WTC11 (cell line): ENCODE measurements around the gene NUP214. TPM values are rescaled to one million over a fixed set of nuclear protein-coding genes. Genes with fewer than 3 reads are reported as not detected.

Source experiments
- ATAC-seq: fragments of 200-7000 bp; cut with Tn5 transposase; 2 replicates; pipeline ENCODE4 v1.10.0; 2021; ENCODE audit warnings: mild to moderate bottlenecking, moderate library complexity
- CTCF ChIA-PET: fragments of 300-600 bp; sonication (Branson Sonifier 250); formaldehyde crosslinking; loops from one replicate; lab custom pipeline; 2021; ENCODE audit warnings: antibody characterized with exemption; lab: Charles Lee
- POLR2A ChIA-PET: fragments of 350-600 bp; sonication (Branson Sonifier 250); formaldehyde crosslinking; loops from one replicate; lab custom pipeline; 2021; ENCODE audit warnings: antibody characterized with exemption; lab: Charles Lee
- DNase-seq: peaks from one replicate; pipeline ENCODE4 v3.0.0; 2021; ENCODE audit warnings: low spot score
- H3K27ac Mint-ChIP-seq: 2 replicates; pipeline ENCODE4 v1.8.0; 2021; ENCODE audit warnings: mixed read lengths
- H3K27me3 Mint-ChIP-seq: 2 replicates; pipeline ENCODE4 v1.8.0; 2021; ENCODE audit warnings: low read depth, mild to moderate bottlenecking, moderate library complexity, mixed read lengths
- H3K36me3 Mint-ChIP-seq: 2 replicates; pipeline ENCODE4 v1.8.0; 2021; ENCODE audit warnings: mixed read lengths
- H3K4me1 Mint-ChIP-seq: 2 replicates; pipeline ENCODE4 v1.8.0; 2022; ENCODE audit warnings: mixed read lengths
- H3K4me3 Mint-ChIP-seq: 2 replicates; pipeline ENCODE4 v1.8.0; 2021; ENCODE audit warnings: mild to moderate bottlenecking, moderate library complexity, mixed read lengths
- H3K9me3 Mint-ChIP-seq: 2 replicates; pipeline ENCODE4 v1.8.0; 2021; ENCODE audit warnings: mixed read lengths
- FOXJ3 ChIP-seq: sonication (generic); formaldehyde crosslinking; IDR thresholded peaks from 2 replicates; pipeline ENCODE4 v1.9.0; 2021; ENCODE audit warnings: missing genetic modification reagents, mild to moderate bottlenecking, borderline replicate concordance
- FOXK1 ChIP-seq: sonication (generic); formaldehyde crosslinking; IDR thresholded peaks from 2 replicates; pipeline ENCODE4 v1.8.0; 2022; ENCODE audit warnings: mild to moderate bottlenecking, moderate library complexity, missing genetic modification reagents
- FOXP4 ChIP-seq: sonication (generic); formaldehyde crosslinking; IDR thresholded peaks from 2 replicates; pipeline ENCODE4 v1.8.0; 2022; ENCODE audit warnings: mild to moderate bottlenecking, missing genetic modification reagents
- GRHL2 ChIP-seq: fragments of 250-450 bp; sonication (Bioruptor Pico); IDR thresholded peaks from 2 replicates; pipeline ENCODE4 v1.8.0; 2022; ENCODE audit warnings: mild to moderate bottlenecking, moderate library complexity; ENCODE audit not compliant: insufficient replicate concordance, severe bottlenecking
- JUN ChIP-seq: sonication (generic); formaldehyde crosslinking; IDR thresholded peaks from 2 replicates; pipeline ENCODE4 v1.8.0; 2023; ENCODE audit warnings: mild to moderate bottlenecking, missing genetic modification reagents
- KAT7 ChIP-seq: sonication (generic); formaldehyde crosslinking; IDR thresholded peaks from 2 replicates; pipeline ENCODE4 v1.8.1; 2023; ENCODE audit warnings: missing genetic modification reagents, mild to moderate bottlenecking, borderline replicate concordance
- STAT6 ChIP-seq: sonication (generic); formaldehyde crosslinking; conservative IDR thresholded peaks from 2 replicates; pipeline ENCODE4 v1.8.1; 2023; ENCODE audit warnings: mild to moderate bottlenecking, low read depth, missing genetic modification reagents, moderate library complexity
- ZNF232 ChIP-seq: sonication (generic); formaldehyde crosslinking; IDR thresholded peaks from 2 replicates; pipeline ENCODE4 v1.8.0; 2022; ENCODE audit warnings: mild to moderate bottlenecking, missing genetic modification reagents
- ZNF263 ChIP-seq: sonication (generic); formaldehyde crosslinking; IDR thresholded peaks from 2 replicates; pipeline ENCODE4 v1.8.1; 2022; ENCODE audit warnings: low read depth, mild to moderate bottlenecking, moderate library complexity, missing genetic modification reagents
- ZNF532 ChIP-seq: fragments of 250-450 bp; sonication (Bioruptor Pico); IDR thresholded peaks from 2 replicates; pipeline ENCODE4 v1.9.0; 2021; ENCODE audit warnings: mild to moderate bottlenecking, borderline replicate concordance
- total RNA-seq: library from RNA; stranded (reverse); gene quantifications from 3 replicates; pipeline ENCODE4 v1.2.3, GENCODE V29; 2021
- TF ChIP-seq, protein P1 (sequence below): sonication (generic); formaldehyde crosslinking; IDR thresholded peaks from 2 replicates; pipeline ENCODE4 v1.8.0; 2022; ENCODE audit warnings: mild to moderate bottlenecking, missing genetic modification reagents
- TF ChIP-seq, protein P2 (sequence below): fragments of 250-450 bp; sonication (Bioruptor Pico); IDR thresholded peaks from 2 replicates; pipeline ENCODE4 v1.9.0; 2021; ENCODE audit warnings: mild to moderate bottlenecking
- TF ChIP-seq, protein P3 (sequence below): sonication (generic); formaldehyde crosslinking; IDR thresholded peaks from 2 replicates; pipeline ENCODE4 v1.8.1; 2022; ENCODE audit warnings: mild to moderate bottlenecking, moderate library complexity, missing genetic modification reagents
- TF ChIP-seq, protein P4 (sequence below): sonication (generic); formaldehyde crosslinking; IDR thresholded peaks from 2 replicates; pipeline ENCODE4 v1.8.0; 2022; ENCODE audit warnings: mild to moderate bottlenecking, missing genetic modification reagents
- TF ChIP-seq, protein P5 (sequence below): sonication (generic); formaldehyde crosslinking; IDR thresholded peaks from 2 replicates; pipeline ENCODE4 v1.8.0; 2022; ENCODE audit warnings: missing genetic modification reagents
- TF ChIP-seq, protein P6 (sequence below): sonication (generic); formaldehyde crosslinking; IDR thresholded peaks from 2 replicates; pipeline ENCODE4 v1.8.0; 2022; ENCODE audit warnings: mild to moderate bottlenecking, missing genetic modification reagents

NUP214 gene
- total RNA-seq, 1 experiment from 2014 or later, result 41.8 TPM

GRCh38 chr9:131222460-131222859, 97.1 kb downstream of the NUP214 start:
- no peak for DNase-seq
- Mint-ChIP-seq H3K4me3 (no peak overlapping the region), H3K27me3 (no peaks in the 10 kb centered on the region), H3K36me3 (peaks cover 10% of the 10 kb centered on the region), H3K4me1 (peaks cover 39% of the 10 kb centered on the region), H3K9me3 (no peaks in the 10 kb centered on the region), H3K27ac (no peak overlapping the region)
- POLR2A ChIA-PET, result no interaction called here
- TF ChIP-seq ZNF532, result no peak
- TF ChIP-seq, protein P1, sequence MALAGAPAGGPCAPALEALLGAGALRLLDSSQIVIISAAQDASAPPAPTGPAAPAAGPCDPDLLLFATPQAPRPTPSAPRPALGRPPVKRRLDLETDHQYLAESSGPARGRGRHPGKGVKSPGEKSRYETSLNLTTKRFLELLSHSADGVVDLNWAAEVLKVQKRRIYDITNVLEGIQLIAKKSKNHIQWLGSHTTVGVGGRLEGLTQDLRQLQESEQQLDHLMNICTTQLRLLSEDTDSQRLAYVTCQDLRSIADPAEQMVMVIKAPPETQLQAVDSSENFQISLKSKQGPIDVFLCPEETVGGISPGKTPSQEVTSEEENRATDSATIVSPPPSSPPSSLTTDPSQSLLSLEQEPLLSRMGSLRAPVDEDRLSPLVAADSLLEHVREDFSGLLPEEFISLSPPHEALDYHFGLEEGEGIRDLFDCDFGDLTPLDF (CRISPR knock-in tag), result no peak
- TF ChIP-seq ZNF232 (CRISPR knock-in tag), result no peak
- CTCF ChIA-PET, result interaction anchor here (1.1 kb wide), 1 partner anchor 113 kb away, joined by 3 read pairs; no protein-coding TSS in a partner anchor
- ATAC-seq, result no peak

- H3K27me3 Mint-ChIP-seq, result no peaks in the 10 kb centered on the region
- peaks cover 23% of the 10 kb centered on the region for H3K36me3 Mint-ChIP-seq
- DNase-seq (no peak), ATAC-seq (no peak)
- peaks cover 30% of the 10 kb centered on the region for H3K4me1 Mint-ChIP-seq
- ChIA-PET POLR2A (no interaction called here), CTCF (no interaction called here)
- H3K27ac Mint-ChIP-seq, result peak overlapping the region; percentile 81; the same call in 1 of the 2 replicates
- no peaks in the 10 kb centered on the region for H3K9me3 Mint-ChIP-seq
- no peak overlapping the region for H3K4me3 Mint-ChIP-seq
- TF ChIP-seq, protein P2, sequence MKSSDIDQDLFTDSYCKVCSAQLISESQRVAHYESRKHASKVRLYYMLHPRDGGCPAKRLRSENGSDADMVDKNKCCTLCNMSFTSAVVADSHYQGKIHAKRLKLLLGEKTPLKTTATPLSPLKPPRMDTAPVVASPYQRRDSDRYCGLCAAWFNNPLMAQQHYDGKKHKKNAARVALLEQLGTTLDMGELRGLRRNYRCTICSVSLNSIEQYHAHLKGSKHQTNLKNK (CRISPR knock-in tag), result no peak
- TF ChIP-seq FOXJ3 (CRISPR knock-in tag) (no peak), FOXP4 (CRISPR knock-in tag) (no peak), KAT7 (no peak), ZNF263 (CRISPR knock-in tag) (no peak), GRHL2 (CRISPR knock-in tag) (no peak), FOXK1 (CRISPR knock-in tag) (no peak), STAT6 (no peak), JUN (CRISPR knock-in tag) (no peak)
- TF ChIP-seq, protein P3, sequence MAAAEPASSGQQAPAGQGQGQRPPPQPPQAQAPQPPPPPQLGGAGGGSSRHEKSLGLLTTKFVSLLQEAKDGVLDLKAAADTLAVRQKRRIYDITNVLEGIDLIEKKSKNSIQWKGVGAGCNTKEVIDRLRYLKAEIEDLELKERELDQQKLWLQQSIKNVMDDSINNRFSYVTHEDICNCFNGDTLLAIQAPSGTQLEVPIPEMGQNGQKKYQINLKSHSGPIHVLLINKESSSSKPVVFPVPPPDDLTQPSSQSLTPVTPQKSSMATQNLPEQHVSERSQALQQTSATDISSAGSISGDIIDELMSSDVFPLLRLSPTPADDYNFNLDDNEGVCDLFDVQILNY, result no peak
- TF ChIP-seq, protein P4, sequence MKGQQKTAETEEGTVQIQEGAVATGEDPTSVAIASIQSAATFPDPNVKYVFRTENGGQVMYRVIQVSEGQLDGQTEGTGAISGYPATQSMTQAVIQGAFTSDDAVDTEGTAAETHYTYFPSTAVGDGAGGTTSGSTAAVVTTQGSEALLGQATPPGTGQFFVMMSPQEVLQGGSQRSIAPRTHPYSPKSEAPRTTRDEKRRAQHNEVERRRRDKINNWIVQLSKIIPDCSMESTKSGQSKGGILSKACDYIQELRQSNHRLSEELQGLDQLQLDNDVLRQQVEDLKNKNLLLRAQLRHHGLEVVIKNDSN, result no peak
- TF ChIP-seq, protein P5, sequence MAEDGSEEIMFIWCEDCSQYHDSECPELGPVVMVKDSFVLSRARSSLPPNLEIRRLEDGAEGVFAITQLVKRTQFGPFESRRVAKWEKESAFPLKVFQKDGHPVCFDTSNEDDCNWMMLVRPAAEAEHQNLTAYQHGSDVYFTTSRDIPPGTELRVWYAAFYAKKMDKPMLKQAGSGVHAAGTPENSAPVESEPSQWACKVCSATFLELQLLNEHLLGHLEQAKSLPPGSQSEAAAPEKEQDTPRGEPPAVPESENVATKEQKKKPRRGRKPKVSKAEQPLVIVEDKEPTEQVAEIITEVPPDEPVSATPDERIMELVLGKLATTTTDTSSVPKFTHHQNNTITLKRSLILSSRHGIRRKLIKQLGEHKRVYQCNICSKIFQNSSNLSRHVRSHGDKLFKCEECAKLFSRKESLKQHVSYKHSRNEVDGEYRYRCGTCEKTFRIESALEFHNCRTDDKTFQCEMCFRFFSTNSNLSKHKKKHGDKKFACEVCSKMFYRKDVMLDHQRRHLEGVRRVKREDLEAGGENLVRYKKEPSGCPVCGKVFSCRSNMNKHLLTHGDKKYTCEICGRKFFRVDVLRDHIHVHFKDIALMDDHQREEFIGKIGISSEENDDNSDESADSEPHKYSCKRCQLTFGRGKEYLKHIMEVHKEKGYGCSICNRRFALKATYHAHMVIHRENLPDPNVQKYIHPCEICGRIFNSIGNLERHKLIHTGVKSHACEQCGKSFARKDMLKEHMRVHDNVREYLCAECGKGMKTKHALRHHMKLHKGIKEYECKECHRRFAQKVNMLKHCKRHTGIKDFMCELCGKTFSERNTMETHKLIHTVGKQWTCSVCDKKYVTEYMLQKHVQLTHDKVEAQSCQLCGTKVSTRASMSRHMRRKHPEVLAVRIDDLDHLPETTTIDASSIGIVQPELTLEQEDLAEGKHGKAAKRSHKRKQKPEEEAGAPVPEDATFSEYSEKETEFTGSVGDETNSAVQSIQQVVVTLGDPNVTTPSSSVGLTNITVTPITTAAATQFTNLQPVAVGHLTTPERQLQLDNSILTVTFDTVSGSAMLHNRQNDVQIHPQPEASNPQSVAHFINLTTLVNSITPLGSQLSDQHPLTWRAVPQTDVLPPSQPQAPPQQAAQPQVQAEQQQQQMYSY (CRISPR knock-in tag), result no peak
- TF ChIP-seq, protein P6, sequence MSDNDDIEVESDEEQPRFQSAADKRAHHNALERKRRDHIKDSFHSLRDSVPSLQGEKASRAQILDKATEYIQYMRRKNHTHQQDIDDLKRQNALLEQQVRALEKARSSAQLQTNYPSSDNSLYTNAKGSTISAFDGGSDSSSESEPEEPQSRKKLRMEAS, result no peak
Measured at GRCh38 chr9:131226226-131226625, 100.8 kb downstream of the NUP214 start.
